ENCODE results near the gene ERMP1.

Gene ERMP1

DNA sequence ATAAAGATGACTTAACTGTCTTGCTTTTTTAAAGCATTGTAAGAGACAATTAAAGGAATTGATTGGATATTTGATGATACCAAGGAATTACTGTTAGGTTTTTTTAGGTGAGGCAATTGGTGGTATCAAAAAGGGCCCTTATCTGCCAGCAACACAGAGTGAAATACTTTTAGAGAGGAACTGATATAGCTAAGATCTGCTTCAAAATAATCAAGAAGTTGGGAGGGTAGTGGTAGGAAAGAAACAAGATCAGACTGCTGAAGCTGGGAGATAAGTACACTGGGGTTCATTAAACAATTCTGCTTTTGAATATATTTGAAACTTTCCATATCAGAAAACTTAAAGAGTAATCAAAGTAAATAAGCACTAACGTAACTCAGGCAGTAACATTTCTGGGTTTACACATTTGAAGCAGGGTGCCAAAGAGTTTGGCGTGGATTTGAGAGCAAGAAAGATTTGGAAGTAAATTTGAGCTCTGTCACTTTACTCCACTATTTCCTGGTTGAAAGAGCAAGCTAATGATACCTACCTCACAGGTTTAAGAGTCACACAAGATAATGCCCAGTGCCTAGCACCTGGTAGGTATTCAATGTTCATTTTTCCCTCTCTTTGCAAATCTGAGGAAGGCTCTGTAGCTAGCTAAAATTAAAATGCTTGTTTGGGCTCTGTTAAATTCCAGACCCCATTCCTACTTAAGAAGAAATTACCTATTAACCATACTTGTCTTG, 6.9 kb downstream of the ERMP1 start:
- DNase-seq (ENCODE audit: extremely low read depth, low read depth): no peak
- no peak overlapping the region for H3K4me3 ChIP-seq (replicated peaks; ENCODE audit: low read depth, low read length)
- TF ChIP-seq, protein P1, sequence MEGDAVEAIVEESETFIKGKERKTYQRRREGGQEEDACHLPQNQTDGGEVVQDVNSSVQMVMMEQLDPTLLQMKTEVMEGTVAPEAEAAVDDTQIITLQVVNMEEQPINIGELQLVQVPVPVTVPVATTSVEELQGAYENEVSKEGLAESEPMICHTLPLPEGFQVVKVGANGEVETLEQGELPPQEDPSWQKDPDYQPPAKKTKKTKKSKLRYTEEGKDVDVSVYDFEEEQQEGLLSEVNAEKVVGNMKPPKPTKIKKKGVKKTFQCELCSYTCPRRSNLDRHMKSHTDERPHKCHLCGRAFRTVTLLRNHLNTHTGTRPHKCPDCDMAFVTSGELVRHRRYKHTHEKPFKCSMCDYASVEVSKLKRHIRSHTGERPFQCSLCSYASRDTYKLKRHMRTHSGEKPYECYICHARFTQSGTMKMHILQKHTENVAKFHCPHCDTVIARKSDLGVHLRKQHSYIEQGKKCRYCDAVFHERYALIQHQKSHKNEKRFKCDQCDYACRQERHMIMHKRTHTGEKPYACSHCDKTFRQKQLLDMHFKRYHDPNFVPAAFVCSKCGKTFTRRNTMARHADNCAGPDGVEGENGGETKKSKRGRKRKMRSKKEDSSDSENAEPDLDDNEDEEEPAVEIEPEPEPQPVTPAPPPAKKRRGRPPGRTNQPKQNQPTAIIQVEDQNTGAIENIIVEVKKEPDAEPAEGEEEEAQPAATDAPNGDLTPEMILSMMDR (IDR thresholded peaks at IDR 0.05; ENCODE audit: low read depth, low read length, missing control alignments): no peak

DNA sequence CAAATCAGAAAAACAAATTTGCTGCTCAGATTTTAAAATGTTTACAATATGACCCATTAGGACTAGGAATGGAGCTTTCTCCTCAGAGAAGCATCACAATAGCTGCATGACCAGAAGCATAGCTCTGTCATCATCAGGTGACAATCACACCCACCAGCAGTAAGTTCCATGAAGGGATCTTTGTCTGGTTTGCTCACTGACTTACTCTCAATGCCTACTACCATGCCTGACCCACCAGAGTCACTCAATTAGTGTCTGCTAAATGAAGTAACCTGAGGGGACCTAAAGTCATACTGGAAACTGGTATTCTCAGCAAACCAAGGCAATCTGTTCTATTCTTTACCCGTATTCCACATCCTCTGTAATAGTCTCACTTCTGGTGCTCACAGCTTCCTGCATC, 7.7 kb downstream of the ERMP1 start:
- no peak overlapping the region for H3K4me3 ChIP-seq (replicated peaks; ENCODE audit: low read depth, low read length)
- TF ChIP-seq, protein P1 (IDR thresholded peaks at IDR 0.05; ENCODE audit: low read depth, low read length, missing control alignments): no peak
- DNase-seq (ENCODE audit: extremely low read depth, low read depth): no peak

DNA sequence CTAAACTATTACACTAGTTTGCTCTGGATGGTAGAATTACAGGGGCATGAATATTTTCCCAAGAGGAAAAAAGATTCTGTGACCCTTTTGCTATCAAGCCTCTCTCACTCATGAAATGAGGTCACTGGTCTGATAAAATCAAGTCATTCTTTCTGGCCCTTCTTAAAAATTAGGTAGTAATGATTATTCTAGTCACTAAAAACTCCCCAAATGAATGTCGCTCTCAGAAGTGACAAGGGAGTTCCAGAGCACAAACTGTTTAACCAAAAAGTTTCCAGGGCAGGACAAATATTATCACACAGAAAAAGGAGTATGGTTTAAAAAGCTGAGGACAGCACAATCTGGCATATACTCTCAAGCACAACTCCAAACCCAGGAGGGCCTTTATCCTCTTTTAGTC, 12.5 kb downstream of the ERMP1 start:
- H3K4me3 ChIP-seq (replicated peaks; ENCODE audit: low read depth, low read length): no peak overlapping the region
- no peak for DNase-seq (ENCODE audit: extremely low read depth, low read depth)
- TF ChIP-seq, protein P1 (IDR thresholded peaks at IDR 0.05; ENCODE audit: low read depth, low read length, missing control alignments): no peak

DNA sequence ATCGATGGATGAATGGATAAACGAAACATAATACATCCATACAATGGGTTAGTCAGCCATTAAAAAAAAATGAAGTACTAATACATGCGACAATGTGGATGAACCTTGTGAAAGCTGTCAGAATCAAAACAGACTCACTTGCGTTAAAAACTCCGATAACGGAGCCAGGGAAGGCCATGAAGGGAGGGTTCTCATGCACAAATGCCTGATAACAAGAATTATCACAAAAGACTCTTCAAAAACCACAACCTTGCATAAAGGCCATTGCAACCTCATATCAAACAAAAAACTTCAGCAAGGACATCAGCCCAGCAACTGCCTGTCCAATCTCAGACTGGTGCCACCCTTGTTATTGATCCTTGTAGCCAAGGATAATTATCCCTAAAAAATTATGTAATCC, 13.7 kb downstream of the ERMP1 start:
- DNase-seq (ENCODE audit: extremely low read depth, low read depth): no peak

DNA sequence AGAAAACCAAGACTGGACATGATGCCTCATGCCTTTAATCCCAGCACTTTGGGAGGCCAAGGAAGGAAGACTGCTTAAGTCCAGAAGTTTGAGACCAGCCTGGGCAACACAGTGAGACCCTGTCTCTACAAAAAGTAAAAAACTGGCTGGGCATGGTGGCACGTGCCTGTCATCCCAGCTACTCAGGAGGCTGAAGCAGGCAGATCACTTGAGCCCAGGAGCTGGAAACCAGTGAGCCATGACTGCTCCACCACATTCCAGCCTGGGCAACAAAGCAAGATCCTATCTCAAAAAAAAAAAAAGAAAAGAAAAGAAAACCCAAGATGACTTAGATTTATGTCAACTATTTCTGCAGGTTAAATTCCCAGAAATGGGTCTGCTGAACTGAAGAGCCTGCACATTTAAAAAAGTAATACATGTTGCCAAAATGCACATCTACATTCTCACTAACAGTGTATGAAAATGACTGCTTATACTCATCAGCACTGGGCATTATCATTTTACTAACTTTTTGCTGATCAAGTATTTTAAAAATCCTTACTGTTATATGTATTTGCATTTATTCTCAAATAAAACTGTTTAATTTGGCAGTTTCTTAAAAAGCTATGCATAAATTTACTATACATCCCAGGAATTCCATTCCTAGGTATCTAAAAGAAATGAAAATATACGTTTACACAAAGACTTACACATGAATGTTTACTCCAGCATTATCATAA, 14.3 kb downstream of the ERMP1 start:
- DNase-seq (ENCODE audit: extremely low read depth, low read depth): no peak
- no peak overlapping the region for H3K4me3 ChIP-seq (replicated peaks; ENCODE audit: low read depth, low read length)
- TF ChIP-seq, protein P1 (IDR thresholded peaks at IDR 0.05; ENCODE audit: low read depth, low read length, missing control alignments): no peak

More for the DNA sequence above, 13.7 kb downstream of the ERMP1 start:
- no peak overlapping the region for H3K4me3 ChIP-seq (replicated peaks; ENCODE audit: low read depth, low read length)
- TF ChIP-seq, protein P1 (IDR thresholded peaks at IDR 0.05; ENCODE audit: low read depth, low read length, missing control alignments): no peak

DNA sequence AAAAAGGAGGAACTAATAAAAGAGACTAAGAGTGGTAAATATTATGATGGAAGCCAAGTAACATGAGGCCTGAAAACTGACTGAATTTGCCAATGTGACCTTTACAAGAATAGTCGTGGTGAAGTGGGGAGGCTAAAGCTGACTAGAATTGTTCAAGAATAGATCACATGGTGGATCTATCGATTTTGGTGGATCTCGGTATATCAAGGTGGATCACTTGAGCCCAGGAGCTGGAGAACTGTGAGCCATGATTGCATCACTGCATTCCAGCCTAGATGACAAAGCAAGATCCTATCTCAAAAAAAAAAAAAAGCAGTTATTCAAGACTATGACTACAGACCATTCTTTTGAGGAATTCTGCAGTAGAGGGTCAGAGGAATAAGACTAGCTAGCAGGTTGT, 15.1 kb downstream of the ERMP1 start:
- DNase-seq (ENCODE audit: extremely low read depth, low read depth): no peak
- TF ChIP-seq, protein P1 (IDR thresholded peaks at IDR 0.05; ENCODE audit: low read depth, low read length, missing control alignments): no peak
- no peak overlapping the region for H3K4me3 ChIP-seq (replicated peaks; ENCODE audit: low read depth, low read length)
